HCT116 (cell line): ENCODE measurements around the gene COBL. TPM values are rescaled to one million over a fixed set of nuclear protein-coding genes. Genes with fewer than 3 reads are reported as not detected.

Experiments
- ATAC-seq: fragments of 200-7000 bp; cut with Tn5 transposase; 2 replicates; pipeline ENCODE4 v1.9.1; 2020; ENCODE audit warnings: mild to moderate bottlenecking, moderate library complexity
- BruUV-seq: library from RNA; stranded (reverse); fragments of 400-500 nt; replicated peaks from 2 replicates; lab custom pipeline; 2021; lab: Mats Ljungman, UMichigan
- CTCF ChIA-PET: fragments of 300-600 bp; sonication (Branson Sonifier 250); formaldehyde crosslinking; loops from one replicate; lab custom pipeline; 2021; ENCODE audit warnings: antibody characterized with exemption; lab: Charles Lee
- POLR2A ChIA-PET: fragments of 300-600, 350-600 bp; sonication (Branson Sonifier 250); formaldehyde crosslinking; loops from one replicate; lab custom pipeline; 2021; ENCODE audit warnings: antibody characterized with exemption; lab: Charles Lee
- RAD21 ChIA-PET, 2 experiments: fragments of 300-600 bp; sonication (Branson Sonifier 250); formaldehyde crosslinking; loops; one replicate each; lab custom pipeline; 2023; ENCODE audit warnings: low total read pairs in 2 of 2; ENCODE audit not compliant: uncharacterized antibody in 2 of 2, unreplicated experiment in 2 of 2, low non-redundant PET in 1 of 2; lab: Charles Lee
- DNase-seq: peaks from one replicate; pipeline ENCODE4 v3.0.0-alpha.2; 2010; ENCODE audit warnings: low read depth, low spot score
- H2AFZ ChIP-seq: fragments of 200-600 bp; shearing (Covaris generic), sonication (generic); 2 replicates; pipeline ENCODE4 v1.6.1; 2017; ENCODE audit warnings: low read depth, mixed run types, mixed read lengths, antibody characterized with exemption, low read length; ENCODE audit not compliant: poor library complexity, severe bottlenecking
- H3K27ac ChIP-seq: 2 replicates; pipeline ENCODE4 v1.5.1; 2012; ENCODE audit warnings: low read depth, low read length
- H3K27me3 ChIP-seq: fragments of 200-600 bp; sonication (generic); 2 replicates; pipeline ENCODE4 v1.6.1; 2016; ENCODE audit warnings: mixed run types, low read length, mixed read lengths; ENCODE audit not compliant: insufficient read depth
- H3K36me3 ChIP-seq, 2 experiments: fragments of 200-500 bp in 1 of 2; fragments of 200-600 bp in 1 of 2; sonication (Bioruptor generic) in 1 of 2; sonication (generic) in 1 of 2; 2 replicates each; pipeline versions ENCODE4 v1.5.1 to v1.6.1; 2014 to 2016; ENCODE audit warnings: low read length in 2 of 2, inconsistent platforms in 1 of 2, mixed read lengths in 1 of 2, mixed run types in 1 of 2; ENCODE audit not compliant: insufficient read depth in 2 of 2, control insufficient read depth in 1 of 2
- H3K4me1 ChIP-seq, 2 experiments: fragments of 200-600 bp in 1 of 2; sonication (generic) in 1 of 2; 2 replicates each; pipeline versions ENCODE4 v1.5.1 to v1.6.1; 2012 to 2017; ENCODE audit warnings: low read length in 2 of 2, inconsistent platforms in 1 of 2, mild to moderate bottlenecking in 1 of 2, mixed read lengths in 1 of 2, mixed run types in 1 of 2, moderate library complexity in 1 of 2; ENCODE audit not compliant: insufficient read depth in 2 of 2, control insufficient read depth in 1 of 2
- H3K4me2 ChIP-seq: fragments of 200-600 bp; sonication (generic); 2 replicates; pipeline ENCODE4 v1.6.1; 2017; ENCODE audit warnings: mixed run types, low read length, mixed read lengths
- H3K4me3 ChIP-seq, 2 experiments: fragments of 200-600 bp in 1 of 2; sonication (generic) in 1 of 2; replicated peaks in 1 of 2; 2 replicates each; pipeline ENCODE4 v1.5.1; 2011 to 2016; ENCODE audit warnings: low read length in 2 of 2, control low read depth in 1 of 2, low read depth in 1 of 2, mild to moderate bottlenecking in 1 of 2, mixed read lengths in 1 of 2, mixed run types in 1 of 2
- H3K79me2 ChIP-seq: fragments of 200-600 bp; sonication (generic); 2 replicates; pipeline ENCODE4 v1.6.1; 2017; ENCODE audit warnings: mild to moderate bottlenecking, mixed run types, low read length, moderate library complexity, mixed read lengths; ENCODE audit not compliant: insufficient read depth
- H3K9ac ChIP-seq: fragments of 200-600 bp; sonication (generic); 2 replicates; pipeline ENCODE4 v1.6.1; 2016; ENCODE audit warnings: low read length, mixed read lengths
- H3K9me2 ChIP-seq: fragments of 200-600 bp; sonication (generic), shearing (Covaris generic); 2 replicates; pipeline ENCODE4 v1.6.1; 2017; ENCODE audit warnings: mixed run types, mild to moderate bottlenecking, moderate library complexity; ENCODE audit not compliant: insufficient read depth
- H3K9me3 ChIP-seq, 2 experiments: fragments of 200-500 bp in 1 of 2; fragments of 200-600 bp in 1 of 2; sonication (Bioruptor generic) in 1 of 2; sonication (generic) in 1 of 2; 2 replicates each; pipeline ENCODE4 v1.6.1; 2014 to 2017; ENCODE audit warnings: low read length in 2 of 2, mixed read lengths in 2 of 2, inconsistent platforms in 1 of 2, low read depth in 1 of 2, mild to moderate bottlenecking in 1 of 2, mixed run types in 1 of 2, moderate library complexity in 1 of 2; ENCODE audit not compliant: control insufficient read depth in 1 of 2, insufficient read depth in 1 of 2
- H4K20me1 ChIP-seq: fragments of 200-600 bp; sonication (generic), shearing (Covaris generic); 2 replicates; pipeline ENCODE4 v1.6.1; 2017; ENCODE audit warnings: mixed run types, mild to moderate bottlenecking, moderate library complexity; ENCODE audit not compliant: insufficient read depth
- CBX3 ChIP-seq: IDR thresholded peaks from 2 replicates; pipeline ENCODE4 v1.6.1; 2012; ENCODE audit warnings: low read depth
- CEBPB ChIP-seq: IDR thresholded peaks from 2 replicates; pipeline ENCODE4 v1.6.1; 2012; ENCODE audit warnings: low read depth
- CTCF ChIP-seq, 3 experiments: fragments of 200-600 bp in 1 of 3; sonication (generic) in 1 of 3; IDR thresholded peaks in 2 of 3; conservative IDR thresholded peaks in 1 of 3; 2 replicates each; pipeline ENCODE4 v1.5.1; 2012 to 2017; ENCODE audit warnings: low read depth in 2 of 3, low read length in 2 of 3, antibody characterized with exemption in 1 of 3, borderline replicate concordance in 1 of 3, control low read depth in 1 of 3, mild to moderate bottlenecking in 1 of 3, mixed read lengths in 1 of 3, mixed run types in 1 of 3, moderate library complexity in 1 of 3; ENCODE audit not compliant: insufficient read depth in 1 of 3
- EGR1 ChIP-seq: IDR thresholded peaks from 2 replicates; pipeline ENCODE4 v1.6.1; 2012; ENCODE audit warnings: low read depth
- ELF1 ChIP-seq: IDR thresholded peaks from 2 replicates; pipeline ENCODE4 v1.6.1; 2012; ENCODE audit warnings: low read depth, borderline replicate concordance
- EZH2 ChIP-seq: fragments of 200-600 bp; sonication (generic); IDR thresholded peaks from 2 replicates; pipeline ENCODE4 v1.6.1; 2017; ENCODE audit warnings: antibody characterized with exemption, mixed run types
- EZH2phosphoT487 ChIP-seq: fragments of 200-600 bp; IDR thresholded peaks from 2 replicates; pipeline ENCODE4 v1.6.1; 2018; ENCODE audit warnings: antibody characterized with exemption, borderline replicate concordance
- JUND ChIP-seq: IDR thresholded peaks from 2 replicates; pipeline ENCODE4 v1.6.1; 2012
- POLR2A ChIP-seq: IDR thresholded peaks from 2 replicates; pipeline ENCODE4 v1.7.0; 2011; ENCODE audit warnings: borderline replicate concordance; ENCODE audit not compliant: insufficient read depth, insufficient read length; ENCODE audit errors: extremely low read depth
- RAD21 ChIP-seq: IDR thresholded peaks from 2 replicates; pipeline ENCODE4 v1.6.1; 2012; ENCODE audit warnings: low read depth, mild to moderate bottlenecking
- REST ChIP-seq: IDR thresholded peaks from 2 replicates; pipeline ENCODE4 v1.6.1; 2012; ENCODE audit warnings: low read depth
- SIN3A ChIP-seq: IDR thresholded peaks from 2 replicates; pipeline ENCODE4 v1.6.1; 2012; ENCODE audit warnings: low read depth
- SP1 ChIP-seq: IDR thresholded peaks from 2 replicates; pipeline ENCODE4 v1.6.1; 2012; ENCODE audit warnings: low read depth
- SRF ChIP-seq: IDR thresholded peaks from 2 replicates; pipeline ENCODE4 v1.6.1; 2012; ENCODE audit warnings: low read depth
- TCF7L2 ChIP-seq: IDR thresholded peaks from 2 replicates; pipeline ENCODE4 v1.7.0; 2011; ENCODE audit warnings: borderline replicate concordance, inconsistent platforms; ENCODE audit not compliant: insufficient read depth, insufficient read length; ENCODE audit errors: extremely low read depth
- ZBTB33 ChIP-seq: IDR thresholded peaks from 2 replicates; pipeline ENCODE4 v1.6.1; 2011; ENCODE audit warnings: mild to moderate bottlenecking, low read length, moderate library complexity; ENCODE audit not compliant: insufficient replicate concordance; ENCODE audit errors: extremely low read depth
- ZFX ChIP-seq: fragments of 450-650 bp; IDR thresholded peaks from 2 replicates; pipeline ENCODE4 v1.6.1; 2017
- ZNF274 ChIP-seq: fragments of 200-500 bp; sonication (Bioruptor generic); IDR thresholded peaks from 2 replicates; pipeline ENCODE4 v1.6.1; 2014; ENCODE audit warnings: mild to moderate bottlenecking, low read depth, low read length, inconsistent platforms
- intact Hi-C: fragments of 100-400 bp; cut with micrococcal nuclease; formaldehyde crosslinking; loops from 2 replicates; pipeline ENCODE4 v1.10.0; 2022
- total RNA-seq: library from RNA; stranded (reverse); gene quantifications from one replicate; pipeline ENCODE4 v1.2.1, GENCODE V29; 2021; ENCODE audit not compliant: unreplicated experiment
- TF ChIP-seq, protein P1 (sequence below): IDR thresholded peaks from 2 replicates; pipeline ENCODE4 v1.6.1; 2012
- TF ChIP-seq, protein P2 (sequence below): IDR thresholded peaks from 2 replicates; pipeline ENCODE4 v1.6.1; 2012

The COBL gene
- total RNA-seq, 1 experiment from 2014 or later, result 19.3 TPM

- TF ChIP-seq ZFX (no peak), CTCF (IDR thresholded peaks at IDR 0.05 in 2 of 3, conservative IDR thresholded peaks at IDR 0.05 in 1 of 3; ENCODE audit: borderline replicate concordance in 1 of 3, insufficient read depth in 1 of 3, low read depth in 2 of 3, low read length in 2 of 3) (no peak), RAD21 (no peak), EZH2phosphoT487 (no peak), TCF7L2 (no peak), CEBPB (no peak), SIN3A (no peak), EGR1 (no peak), SRF (no peak), REST (no peak), ZBTB33 (no peak), JUND (no peak), ELF1 (no peak), POLR2A (no peak), SP1 (no peak), CBX3 (no peak), EZH2 (no peak), ZNF274 (no peak)
- TF ChIP-seq, protein P1, sequence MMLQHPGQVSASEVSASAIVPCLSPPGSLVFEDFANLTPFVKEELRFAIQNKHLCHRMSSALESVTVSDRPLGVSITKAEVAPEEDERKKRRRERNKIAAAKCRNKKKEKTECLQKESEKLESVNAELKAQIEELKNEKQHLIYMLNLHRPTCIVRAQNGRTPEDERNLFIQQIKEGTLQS, result no peak
- TF ChIP-seq, protein P2, sequence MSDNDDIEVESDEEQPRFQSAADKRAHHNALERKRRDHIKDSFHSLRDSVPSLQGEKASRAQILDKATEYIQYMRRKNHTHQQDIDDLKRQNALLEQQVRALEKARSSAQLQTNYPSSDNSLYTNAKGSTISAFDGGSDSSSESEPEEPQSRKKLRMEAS, result no peak
- TF ChIP-seq, all 23 proteins: peak for 0
- RAD21 ChIA-PET, result no interaction called here
- CTCF ChIA-PET, result no interaction called here
- H3K4me1 ChIP-seq, result peaks cover 0 to 10% of the 10 kb centered on the region in 2 experiments; a peak in 2 of 4 replicates
- no peak overlapping the region for H2AFZ ChIP-seq
- POLR2A ChIA-PET, result no interaction called here
- no peaks in the 10 kb centered on the region for H3K36me3 ChIP-seq
- no peak overlapping the region for H3K4me3 ChIP-seq
- no peak overlapping the region for H3K27ac ChIP-seq
- no peaks in the 10 kb centered on the region for H3K9me2 ChIP-seq
- no peaks in the 10 kb centered on the region for H4K20me1 ChIP-seq
- intact Hi-C loops, result no loop called here
- H3K9me3 ChIP-seq, result no peaks in the 10 kb centered on the region
- H3K9ac ChIP-seq, result no peak overlapping the region
- ATAC-seq, result no peak
- H3K27me3 ChIP-seq, result no peaks in the 10 kb centered on the region
- DNase-seq, result no peak
- no TSS peak for BruUV-seq
- H3K79me2 ChIP-seq, result no peaks in the 10 kb centered on the region
- H3K4me2 ChIP-seq, result no peak overlapping the region
Measured at GRCh38 chr7:51126324-51126723, 190.3 kb downstream of the COBL start.
